BLaER1 treated with 17β-estradiol and CSF1 and Interleukin-3, amounts not matched to agents 10 nM and 100 nM (cell line): ENCODE measurements around the gene SNX3.

Source experiments
- H3K27ac ChIP-seq, 11 experiments: shearing (Covaris generic); formaldehyde crosslinking; 2 replicates each; pipeline ENCODE4 v1.8.1; 2022
- H3K27me3 ChIP-seq, 11 experiments: shearing (Covaris generic); formaldehyde crosslinking; 2 replicates each; pipeline ENCODE4 v1.8.1; 2022
- H3K36me3 ChIP-seq, 11 experiments: shearing (Covaris generic); formaldehyde crosslinking; 2 replicates each; pipeline ENCODE4 v1.8.1; 2022
- H3K4me1 ChIP-seq, 10 experiments: shearing (Covaris generic); formaldehyde crosslinking; 2 replicates each; pipeline ENCODE4 v1.8.1; 2022
- H3K4me2 ChIP-seq, 11 experiments: shearing (Covaris generic); formaldehyde crosslinking; 2 replicates each; pipeline ENCODE4 v1.8.1; 2022
- H3K4me3 ChIP-seq, 10 experiments: shearing (Covaris generic); formaldehyde crosslinking; 2 replicates each; pipeline ENCODE4 v1.8.1; 2022
- H3K9ac ChIP-seq, 11 experiments: shearing (Covaris generic); formaldehyde crosslinking; 2 replicates each; pipeline ENCODE4 v1.8.1; 2022
- H3K9me3 ChIP-seq, 11 experiments: shearing (Covaris generic); formaldehyde crosslinking; replicated peaks in 1 of 11; 2 replicates each; pipeline ENCODE4 v1.8.1; 2022
- H4K20me1 ChIP-seq, 11 experiments: shearing (Covaris generic); formaldehyde crosslinking; 2 replicates each; pipeline ENCODE4 v1.8.1; 2022
- Cebpa-rat ChIP-seq, 11 experiments: shearing (Covaris generic); IDR thresholded peaks; 2 replicates each; pipeline ENCODE4 v1.8.1; 2022

Gene SNX3

DNA sequence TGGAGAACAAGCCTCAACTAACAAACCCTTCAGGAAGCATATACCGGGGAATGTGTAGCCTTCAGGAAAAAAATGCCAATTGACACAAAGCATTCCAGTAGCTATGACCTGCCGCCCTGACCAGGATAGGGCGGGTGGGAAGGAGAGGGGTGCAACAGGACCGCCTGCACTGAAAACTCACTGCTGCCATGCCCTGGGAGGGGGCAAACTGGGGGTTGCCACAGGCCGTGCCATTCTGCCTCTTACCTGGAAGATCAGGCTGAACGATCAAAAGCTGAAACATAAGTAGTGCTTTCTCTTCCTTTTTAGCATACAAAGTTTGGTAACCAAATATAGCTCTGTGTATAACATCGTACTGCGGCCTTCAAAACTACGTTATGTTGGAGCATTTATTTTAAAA, 73.3 kb downstream of the SNX3 start:
- H3K9me3 ChIP-seq = no peaks in the 10 kb centered on the region
- H4K20me1 ChIP-seq = no peaks in the 10 kb centered on the region; a peak in 1 of 22 replicates
- no peak for TF ChIP-seq Cebpa-rat (IDR thresholded peaks at IDR 0.05)
- no peak overlapping the region for H3K4me2 ChIP-seq
- H3K27ac ChIP-seq = no peak overlapping the region
- H3K9ac ChIP-seq = no peak overlapping the region
- no peaks in the 10 kb centered on the region for H3K27me3 ChIP-seq
- no peak overlapping the region for H3K4me3 ChIP-seq
- H3K36me3 ChIP-seq = no peaks in the 10 kb centered on the region
- no peaks in the 10 kb centered on the region for H3K4me1 ChIP-seq

- Histone ChIP-seq H3K27me3 (no peaks in the 10 kb centered on the region), H3K9me3 (no peaks in the 10 kb centered on the region)
- TF ChIP-seq Cebpa-rat (IDR thresholded peaks at IDR 0.05) = no peak
Observed at GRCh38 chr6:108186226-108186625, 74.6 kb downstream of the SNX3 start.

DNA sequence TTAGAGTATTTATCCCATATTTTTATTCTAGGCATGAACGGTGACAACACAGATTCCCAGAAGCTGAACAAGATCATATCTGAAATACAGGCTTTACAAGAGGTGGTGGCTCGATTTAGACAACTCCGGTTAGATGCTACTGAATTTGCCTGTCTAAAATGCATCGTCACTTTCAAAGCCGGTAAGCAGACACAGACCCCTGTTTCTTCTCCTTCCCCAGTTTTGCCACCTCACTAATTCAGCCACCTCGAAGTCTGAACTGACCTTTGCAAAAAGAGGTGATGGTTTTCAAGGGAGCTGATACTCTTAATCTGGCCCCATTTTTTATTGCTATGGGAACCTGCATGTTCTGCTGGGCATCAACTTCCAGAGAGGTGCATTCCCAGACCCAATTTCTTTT, 80.1 kb downstream of the SNX3 start:
- no peaks in the 10 kb centered on the region for H3K36me3 ChIP-seq
- no peak overlapping the region for H3K4me3 ChIP-seq
- H4K20me1 ChIP-seq = no peaks in the 10 kb centered on the region; a peak in 1 of 22 replicates
- H3K9ac ChIP-seq = no peak overlapping the region
- H3K27ac ChIP-seq = no peak overlapping the region
- peaks cover 19 to 44% (median 37%) of the 10 kb centered on the region in 11 experiments for H3K27me3 ChIP-seq
- TF ChIP-seq Cebpa-rat (IDR thresholded peaks at IDR 0.05) = no peak
- H3K4me2 ChIP-seq = no peak overlapping the region
- H3K4me1 ChIP-seq = no peaks in the 10 kb centered on the region
- H3K9me3 ChIP-seq = peaks cover 4 to 14% (median 9%) of the 10 kb centered on the region in 11 experiments

More at GRCh38 chr6:108186226-108186625, 74.6 kb downstream of the SNX3 start:
- H3K4me1 ChIP-seq = no peaks in the 10 kb centered on the region
- no peak overlapping the region for H3K4me2 ChIP-seq
- H3K9ac ChIP-seq = no peak overlapping the region
- no peaks in the 10 kb centered on the region for H3K36me3 ChIP-seq
- H4K20me1 ChIP-seq = no peaks in the 10 kb centered on the region; a peak in 1 of 22 replicates
- no peak overlapping the region for H3K27ac ChIP-seq
- H3K4me3 ChIP-seq = no peak overlapping the region

- Histone ChIP-seq H3K27me3 (peaks cover 24 to 49% (median 42%) of the 10 kb centered on the region in 11 experiments), H3K4me1 (no peaks in the 10 kb centered on the region), H3K9me3 (peaks cover 9 to 20% (median 14%) of the 10 kb centered on the region in 11 experiments), H3K9ac (no peak overlapping the region), H3K4me3 (no peak overlapping the region), H4K20me1 (no peaks in the 10 kb centered on the region; a peak in 1 of 22 replicates), H3K27ac (no peak overlapping the region), H3K4me2 (no peak overlapping the region), H3K36me3 (no peaks in the 10 kb centered on the region)
- TF ChIP-seq Cebpa-rat (IDR thresholded peaks at IDR 0.05) = no peak
Observed at GRCh38 chr6:108180266-108180665, 80.6 kb downstream of the SNX3 start.

DNA sequence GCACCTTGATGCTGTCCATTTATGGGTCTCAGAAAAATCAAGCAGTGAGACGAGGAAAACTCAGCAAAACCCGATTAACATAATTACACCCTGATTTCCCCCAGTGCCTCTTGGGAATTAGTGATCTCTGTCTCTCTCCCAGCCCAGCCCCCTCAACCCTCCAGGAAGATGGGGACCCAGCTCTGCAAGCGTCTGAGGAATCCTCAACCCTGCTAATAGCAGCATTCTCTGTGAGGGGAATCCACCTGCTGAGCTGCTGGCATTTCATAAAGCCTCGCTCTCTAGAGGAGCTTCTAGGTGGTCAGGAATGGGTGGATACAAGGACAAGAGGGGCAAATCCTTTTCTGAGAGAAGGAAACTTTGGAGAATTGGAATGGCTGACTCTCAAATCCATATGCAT, 81.1 kb downstream of the SNX3 start:
- peaks cover 29 to 55% (median 48%) of the 10 kb centered on the region in 11 experiments for H3K27me3 ChIP-seq

GRCh38 chr6:108176281-108177089, 84.4 kb downstream of the SNX3 start:
- Histone ChIP-seq H4K20me1 (peaks cover 0 to 9% (median 3%) of the 10 kb centered on the region in 11 experiments; a peak in 9 of 22 replicates), H3K27me3 (peaks cover 62 to 87% (median 80%) of the 10 kb centered on the region in 11 experiments), H3K27ac (no peak overlapping the region), H3K9me3 (peaks cover 23 to 39% (median 29%) of the 10 kb centered on the region in 11 experiments), H3K36me3 (no peaks in the 10 kb centered on the region), H3K9ac (no peak overlapping the region), H3K4me2 (no peak overlapping the region), H3K4me1 (peaks cover 0 to 6% (median 0%) of the 10 kb centered on the region in 10 experiments; a peak in 1 of 20 replicates), H3K4me3 (no peak overlapping the region)
- no peak for TF ChIP-seq Cebpa-rat (IDR thresholded peaks at IDR 0.05)

More for the DNA sequence above, 81.1 kb downstream of the SNX3 start:
- H3K4me3 ChIP-seq = no peak overlapping the region
- no peaks in the 10 kb centered on the region for H3K36me3 ChIP-seq
- no peaks in the 10 kb centered on the region for H3K4me1 ChIP-seq
- H3K9me3 ChIP-seq = peaks cover 14 to 25% (median 19%) of the 10 kb centered on the region in 11 experiments
- H4K20me1 ChIP-seq = no peaks in the 10 kb centered on the region; a peak in 1 of 22 replicates
- no peak overlapping the region for H3K4me2 ChIP-seq
- no peak for TF ChIP-seq Cebpa-rat (IDR thresholded peaks at IDR 0.05)
- no peak overlapping the region for H3K27ac ChIP-seq
- H3K9ac ChIP-seq = no peak overlapping the region

DNA sequence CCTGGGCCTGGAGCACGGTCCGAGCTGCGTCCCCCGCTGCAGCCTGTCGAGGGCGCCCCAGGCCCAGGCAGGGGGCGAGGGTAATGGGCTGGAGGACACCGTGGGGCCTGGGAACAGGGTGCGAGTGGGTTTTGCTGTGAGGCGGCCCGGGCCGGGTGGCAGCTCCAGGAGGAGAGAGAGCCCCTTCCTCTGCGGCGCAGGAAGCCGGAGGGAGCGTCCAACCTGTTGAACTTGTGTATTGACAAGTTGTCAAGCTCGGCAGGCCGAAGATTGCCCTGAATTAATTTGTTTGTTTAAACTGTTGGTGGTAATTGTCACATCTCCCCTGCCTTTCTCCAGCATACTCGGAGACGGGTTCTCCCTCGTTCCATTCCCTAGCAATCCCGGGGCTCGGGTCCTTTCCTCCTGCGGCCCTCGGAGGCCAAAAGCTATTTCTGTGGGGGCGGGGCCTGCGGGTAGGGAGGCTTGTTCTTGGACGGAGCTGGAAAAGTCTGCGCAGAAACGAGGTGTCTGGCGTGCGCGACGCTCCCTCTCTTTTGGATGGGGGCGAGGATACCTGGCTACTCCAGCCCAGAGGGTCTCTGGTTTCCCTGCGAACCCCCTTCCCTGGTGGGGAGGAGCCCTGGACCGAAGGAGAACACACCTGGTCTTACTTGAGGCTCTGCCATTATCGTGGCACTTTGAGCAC, 85.1 kb downstream of the SNX3 start:
- Histone ChIP-seq H3K27ac (no peak overlapping the region), H3K36me3 (no peaks in the 10 kb centered on the region), H3K9me3 (peaks cover 26 to 39% (median 29%) of the 10 kb centered on the region in 11 experiments), H3K4me2 (no peak overlapping the region), H3K4me1 (peaks cover 0 to 8% (median 0%) of the 10 kb centered on the region in 10 experiments; a peak in 1 of 20 replicates), H3K27me3 (peaks cover 69 to 95% (median 87%) of the 10 kb centered on the region in 11 experiments), H3K4me3 (no peak overlapping the region), H4K20me1 (peaks cover 0 to 16% (median 9%) of the 10 kb centered on the region in 11 experiments; a peak in 10 of 22 replicates), H3K9ac (no peak overlapping the region)
- TF ChIP-seq Cebpa-rat (IDR thresholded peaks at IDR 0.05) = no peak

DNA sequence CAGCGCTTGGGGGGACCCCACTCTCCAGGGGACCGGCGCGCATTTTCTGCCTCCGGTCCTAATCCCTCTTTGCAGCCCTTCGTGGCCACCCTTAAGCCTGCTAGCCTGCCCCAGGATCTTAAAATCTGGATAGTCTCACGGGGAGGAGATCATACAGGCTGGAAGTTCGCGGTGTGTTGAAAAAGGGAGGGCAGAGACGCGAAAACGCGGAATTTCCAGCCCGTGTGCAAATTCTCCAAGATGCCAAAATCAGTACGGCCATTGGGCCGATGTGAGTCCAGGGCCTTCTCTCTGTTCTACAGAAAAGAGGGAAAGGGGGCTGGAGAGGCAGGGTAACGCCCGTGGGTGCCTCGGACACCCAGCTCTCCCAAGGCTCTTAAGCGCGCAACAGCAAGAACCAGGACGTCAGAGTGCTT, 85.7 kb downstream of the SNX3 start:
- Histone ChIP-seq H3K4me1 (peaks cover 0 to 8% (median 0%) of the 10 kb centered on the region in 10 experiments; a peak in 1 of 20 replicates), H3K27me3 (peaks cover 75 to 99% (median 91%) of the 10 kb centered on the region in 11 experiments), H3K4me2 (no peak overlapping the region), H3K4me3 (no peak overlapping the region; a peak in 1 of 20 replicates), H3K27ac (no peak overlapping the region), H3K36me3 (no peaks in the 10 kb centered on the region), H3K9ac (no peak overlapping the region), H3K9me3 (peaks cover 26 to 39% (median 29%) of the 10 kb centered on the region in 11 experiments), H4K20me1 (peaks cover 0 to 21% (median 14%) of the 10 kb centered on the region in 11 experiments; a peak in 10 of 22 replicates)
- TF ChIP-seq Cebpa-rat (IDR thresholded peaks at IDR 0.05) = no peak
